ENCODE results near the gene FOCAD. TPM values are rescaled to one million over a fixed set of nuclear protein-coding genes. Genes with fewer than 3 reads are reported as not detected.

FOCAD gene
- total RNA-seq, 1 donor from 2014 or later, result 48.2 TPM

GRCh38 chr9:20636888-20637440, 47.1 kb upstream of the FOCAD start:
- Histone ChIP-seq H3K9ac (ENCODE audit: low read length) (no peak overlapping the region), H3K4me2 (ENCODE audit: low read length) (no peak overlapping the region), H3K36me3 (ENCODE audit: insufficient read depth, low read length) (no peaks in the 10 kb centered on the region), H3K27me3 (ENCODE audit: insufficient read depth, low read length) (no peaks in the 10 kb centered on the region), H2AFZ (ENCODE audit: low read depth, low read length) (no peak overlapping the region), H3K4me3 (ENCODE audit: insufficient read depth, low read depth, low read length) (no peak overlapping the region), H3K79me2 (ENCODE audit: insufficient read depth, low read length) (no peaks in the 10 kb centered on the region), H4K20me1 (ENCODE audit: insufficient read depth, low read length) (no peaks in the 10 kb centered on the region), H3K4me1 (ENCODE audit: insufficient read depth, low read length) (peaks cover 5% of the 10 kb centered on the region), H3K9me3 (ENCODE audit: insufficient read depth, low read depth, low read length) (no peaks in the 10 kb centered on the region), H3K27ac (ENCODE audit: low read depth, low read length) (no peak overlapping the region)
- Mint-ChIP-seq H3K27me3 (ENCODE audit: low read depth, unreplicated experiment) (no peaks in the 10 kb centered on the region), H3K36me3 (ENCODE audit: low read depth, unreplicated experiment) (no peaks in the 10 kb centered on the region), H3K27ac (ENCODE audit: unreplicated experiment) (no peak overlapping the region), H3K9me3 (ENCODE audit: unreplicated experiment) (no peaks in the 10 kb centered on the region), H3K4me1 (ENCODE audit: low read depth, unreplicated experiment) (peaks cover 17% of the 10 kb centered on the region), H3K4me3 (ENCODE audit: unreplicated experiment) (no peak overlapping the region)
- DNase-seq (ENCODE audit: low read depth) (no peak), FAIRE-seq (no peak)
- TF ChIP-seq CTCF (IDR thresholded peaks at IDR 0.05; ENCODE audit: insufficient read depth, low read depth, low read length), result no peak

GRCh38 chr9:20640331-20641187, 43.5 kb upstream of the FOCAD start:
- H3K4me3 Mint-ChIP-seq (ENCODE audit: unreplicated experiment), result no peak overlapping the region
- Histone ChIP-seq H3K27me3 (ENCODE audit: insufficient read depth, low read length) (no peaks in the 10 kb centered on the region), H3K79me2 (ENCODE audit: insufficient read depth, low read length) (no peaks in the 10 kb centered on the region), H3K36me3 (ENCODE audit: insufficient read depth, low read length) (no peaks in the 10 kb centered on the region), H4K20me1 (ENCODE audit: insufficient read depth, low read length) (no peaks in the 10 kb centered on the region), H3K4me1 (ENCODE audit: insufficient read depth, low read length) (peaks cover 5% of the 10 kb centered on the region), H3K9me3 (ENCODE audit: insufficient read depth, low read depth, low read length) (no peaks in the 10 kb centered on the region), H3K4me2 (ENCODE audit: low read length) (no peak overlapping the region), H2AFZ (ENCODE audit: low read depth, low read length) (no peak overlapping the region), H3K9ac (ENCODE audit: low read length) (no peak overlapping the region), H3K4me3 (ENCODE audit: insufficient read depth, low read depth, low read length) (no peak overlapping the region), H3K27ac (ENCODE audit: low read depth, low read length) (no peak overlapping the region)
- no peak overlapping the region for H3K27ac Mint-ChIP-seq (ENCODE audit: unreplicated experiment)
- TF ChIP-seq EZH2 (IDR thresholded peaks at IDR 0.05; ENCODE audit: insufficient read depth, low read length) (no peak), CTCF (IDR thresholded peaks at IDR 0.05; ENCODE audit: insufficient read depth, low read depth, low read length) (no peak)
- peaks cover 18% of the 10 kb centered on the region for H3K27me3 Mint-ChIP-seq (ENCODE audit: low read depth, unreplicated experiment)
- FAIRE-seq (no peak), DNase-seq (ENCODE audit: low read depth) (peak; percentile 49)
- H3K9me3 Mint-ChIP-seq (ENCODE audit: unreplicated experiment), result no peaks in the 10 kb centered on the region
- H3K36me3 Mint-ChIP-seq (ENCODE audit: low read depth, unreplicated experiment), result no peaks in the 10 kb centered on the region
- peaks cover 17% of the 10 kb centered on the region for H3K4me1 Mint-ChIP-seq (ENCODE audit: low read depth, unreplicated experiment)

DNA sequence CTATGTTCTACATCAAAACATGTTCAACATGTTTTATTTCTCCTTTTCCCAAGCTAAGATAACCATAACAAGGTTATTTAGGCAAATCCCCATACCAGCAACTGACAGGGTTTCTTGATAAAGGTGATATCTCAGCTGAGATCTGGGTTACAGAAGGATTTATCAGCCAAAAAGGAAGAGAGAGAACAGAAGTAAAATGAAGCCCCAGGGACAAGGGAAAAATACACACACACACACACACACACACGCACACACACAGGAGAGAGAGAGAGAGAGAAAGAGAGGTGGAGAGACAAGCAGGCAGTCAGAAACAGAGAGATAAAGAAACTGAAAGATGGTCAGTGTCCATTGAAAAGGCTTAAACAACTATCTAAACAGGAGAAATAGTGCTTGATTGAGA, 42.0 kb upstream of the FOCAD start:
- H3K79me2 ChIP-seq (ENCODE audit: insufficient read depth, low read length), result no peaks in the 10 kb centered on the region
- H3K4me1 ChIP-seq (ENCODE audit: insufficient read depth, low read length), result peaks cover 5% of the 10 kb centered on the region
- no peaks in the 10 kb centered on the region for H3K9me3 ChIP-seq (ENCODE audit: insufficient read depth, low read depth, low read length)
- H3K27me3 Mint-ChIP-seq (ENCODE audit: low read depth, unreplicated experiment), result peaks cover 18% of the 10 kb centered on the region
- no peaks in the 10 kb centered on the region for H4K20me1 ChIP-seq (ENCODE audit: insufficient read depth, low read length)
- no peaks in the 10 kb centered on the region for H3K27me3 ChIP-seq (ENCODE audit: insufficient read depth, low read length)
- H3K4me3 Mint-ChIP-seq (ENCODE audit: unreplicated experiment), result no peak overlapping the region
- no peak overlapping the region for H3K27ac Mint-ChIP-seq (ENCODE audit: unreplicated experiment)
- H2AFZ ChIP-seq (ENCODE audit: low read depth, low read length), result no peak overlapping the region
- TF ChIP-seq CTCF (IDR thresholded peaks at IDR 0.05; ENCODE audit: insufficient read depth, low read depth, low read length) (no peak), EZH2 (IDR thresholded peaks at IDR 0.05; ENCODE audit: insufficient read depth, low read length) (no peak)
- no peaks in the 10 kb centered on the region for H3K36me3 ChIP-seq (ENCODE audit: insufficient read depth, low read length)
- H3K4me1 Mint-ChIP-seq (ENCODE audit: low read depth, unreplicated experiment), result peaks cover 14% of the 10 kb centered on the region
- no peak for FAIRE-seq
- no peak overlapping the region for H3K4me2 ChIP-seq (ENCODE audit: low read length)
- DNase-seq (ENCODE audit: low read depth), result no peak
- no peaks in the 10 kb centered on the region for H3K36me3 Mint-ChIP-seq (ENCODE audit: low read depth, unreplicated experiment)
- no peaks in the 10 kb centered on the region for H3K9me3 Mint-ChIP-seq (ENCODE audit: unreplicated experiment)
- H3K27ac ChIP-seq (ENCODE audit: low read depth, low read length), result no peak overlapping the region
- no peak overlapping the region for H3K9ac ChIP-seq (ENCODE audit: low read length)
- no peak overlapping the region for H3K4me3 ChIP-seq (ENCODE audit: insufficient read depth, low read depth, low read length)
